ENCODE results near the gene FADS1. TPM values are rescaled to one million over a fixed set of nuclear protein-coding genes. Genes with fewer than 3 reads are reported as not detected.

FADS1 gene
- total RNA-seq, 1 experiment from 2014 or later, result 442 TPM

- POLR2A ChIA-PET (ENCODE audit: low non-redundant PET), result interaction anchor here (0.6 kb wide), 1 partner anchor 87 kb away, joined by 5 read pairs; no protein-coding TSS in a partner anchor
Measured at GRCh38 chr11:61805146-61805545, 11.7 kb downstream of the FADS1 start.

GRCh38 chr11:61803889-61804647, 12.7 kb downstream of the FADS1 start:
- no TSS peak for BruUV-seq (replicated peaks)
- H3K27me3 ChIP-seq (replicated peaks; ENCODE audit: insufficient read depth, low read depth, low read length, poor library complexity), result no peaks in the 10 kb centered on the region
- H3K4me3 ChIP-seq (ENCODE audit: low read depth, low read length, poor library complexity, severe bottlenecking), result no peak overlapping the region
- CTCF ChIA-PET, result interaction anchor here (0.5 kb wide), 1 partner anchor 159 kb away, joined by 7 read pairs; no protein-coding TSS in a partner anchor
- intact Hi-C loops (cut with micrococcal nuclease; ENCODE audit: unreplicated experiment), result no loop called here
- no peaks in the 10 kb centered on the region for H3K4me1 ChIP-seq (ENCODE audit: insufficient read depth, low read length, poor library complexity, severe bottlenecking)
- H3K9me3 ChIP-seq (ENCODE audit: low read depth, low read length, poor library complexity, severe bottlenecking), result no peaks in the 10 kb centered on the region
- POLR2A ChIA-PET (ENCODE audit: low non-redundant PET), result interaction anchor here (0.7 kb wide), 1 partner anchor 153 kb away, joined by 3 read pairs; no protein-coding TSS in a partner anchor
- TF ChIP-seq CTCF (conservative IDR thresholded peaks at IDR 0.05; ENCODE audit: low read depth, low read length), result no peak
- no peak for TF ChIP-seq EZH2 (IDR thresholded peaks at IDR 0.05; ENCODE audit: borderline replicate concordance, low read depth, low read length, poor library complexity, severe bottlenecking)
- DNase-seq (ENCODE audit: low spot score), result no peak
- peaks cover 98% of the 10 kb centered on the region for H3K36me3 ChIP-seq (ENCODE audit: insufficient read depth, low read length, poor library complexity, severe bottlenecking)
- peak overlapping the region; percentile 29 for H3K27ac ChIP-seq (ENCODE audit: low read depth, low read length, poor library complexity, severe bottlenecking)

More at GRCh38 chr11:61805146-61805545, 11.7 kb downstream of the FADS1 start:
- no peaks in the 10 kb centered on the region for H3K4me1 ChIP-seq (ENCODE audit: insufficient read depth, low read length, poor library complexity, severe bottlenecking)
- no peak for DNase-seq (ENCODE audit: low spot score)
- intact Hi-C loops (cut with micrococcal nuclease; ENCODE audit: unreplicated experiment), result no loop called here
- no peak overlapping the region for H3K4me3 ChIP-seq (ENCODE audit: low read depth, low read length, poor library complexity, severe bottlenecking)
- no peak for TF ChIP-seq CTCF (conservative IDR thresholded peaks at IDR 0.05; ENCODE audit: low read depth, low read length)
- TF ChIP-seq EZH2 (IDR thresholded peaks at IDR 0.05; ENCODE audit: borderline replicate concordance, low read depth, low read length, poor library complexity, severe bottlenecking), result no peak
- BruUV-seq (replicated peaks), result no TSS peak
- H3K36me3 ChIP-seq (ENCODE audit: insufficient read depth, low read length, poor library complexity, severe bottlenecking), result peaks cover 98% of the 10 kb centered on the region
- CTCF ChIA-PET, result no interaction called here
- H3K27ac ChIP-seq (ENCODE audit: low read depth, low read length, poor library complexity, severe bottlenecking), result peak overlapping the region; percentile 29
- no peaks in the 10 kb centered on the region for H3K9me3 ChIP-seq (ENCODE audit: low read depth, low read length, poor library complexity, severe bottlenecking)
- no peaks in the 10 kb centered on the region for H3K27me3 ChIP-seq (replicated peaks; ENCODE audit: insufficient read depth, low read depth, low read length, poor library complexity)

GRCh38 chr11:61802605-61803004, 14.2 kb downstream of the FADS1 start:
- Histone ChIP-seq H3K27ac (ENCODE audit: low read depth, low read length, poor library complexity, severe bottlenecking) (peak overlapping the region; percentile 12), H3K27me3 (replicated peaks; ENCODE audit: insufficient read depth, low read depth, low read length, poor library complexity) (no peaks in the 10 kb centered on the region), H3K9me3 (ENCODE audit: low read depth, low read length, poor library complexity, severe bottlenecking) (no peaks in the 10 kb centered on the region), H3K4me1 (ENCODE audit: insufficient read depth, low read length, poor library complexity, severe bottlenecking) (peaks cover 4% of the 10 kb centered on the region), H3K4me3 (ENCODE audit: low read depth, low read length, poor library complexity, severe bottlenecking) (no peak overlapping the region), H3K36me3 (ENCODE audit: insufficient read depth, low read length, poor library complexity, severe bottlenecking) (peaks cover 98% of the 10 kb centered on the region)
- intact Hi-C loops (cut with micrococcal nuclease; ENCODE audit: unreplicated experiment), result no loop called here
- CTCF ChIA-PET, result no interaction called here
- TF ChIP-seq EZH2 (IDR thresholded peaks at IDR 0.05; ENCODE audit: borderline replicate concordance, low read depth, low read length, poor library complexity, severe bottlenecking) (no peak), CTCF (conservative IDR thresholded peaks at IDR 0.05; ENCODE audit: low read depth, low read length) (no peak)
- DNase-seq (ENCODE audit: low spot score), result no peak
- POLR2A ChIA-PET (ENCODE audit: low non-redundant PET), result no interaction called here
- no TSS peak for BruUV-seq (replicated peaks)

All from A673 (cell line).